Endothelial cell of hepatic sinusoid (primary cell): Measurements from ENCODE around the gene FAM171A1.
"Not testable (repeated sequence)": the region's sequence is repeated elsewhere in the genome, so short reads cannot be mapped to it uniquely, and the experiment has no call there.

ENCODE experiments used
- in situ Hi-C: cut with HindIII; loops from 2 replicates; pipeline ENCODE4 v1.10.0; 2017; ENCODE audit warnings: low sequenced_read_pairs

FAM171A1 gene

DNA sequence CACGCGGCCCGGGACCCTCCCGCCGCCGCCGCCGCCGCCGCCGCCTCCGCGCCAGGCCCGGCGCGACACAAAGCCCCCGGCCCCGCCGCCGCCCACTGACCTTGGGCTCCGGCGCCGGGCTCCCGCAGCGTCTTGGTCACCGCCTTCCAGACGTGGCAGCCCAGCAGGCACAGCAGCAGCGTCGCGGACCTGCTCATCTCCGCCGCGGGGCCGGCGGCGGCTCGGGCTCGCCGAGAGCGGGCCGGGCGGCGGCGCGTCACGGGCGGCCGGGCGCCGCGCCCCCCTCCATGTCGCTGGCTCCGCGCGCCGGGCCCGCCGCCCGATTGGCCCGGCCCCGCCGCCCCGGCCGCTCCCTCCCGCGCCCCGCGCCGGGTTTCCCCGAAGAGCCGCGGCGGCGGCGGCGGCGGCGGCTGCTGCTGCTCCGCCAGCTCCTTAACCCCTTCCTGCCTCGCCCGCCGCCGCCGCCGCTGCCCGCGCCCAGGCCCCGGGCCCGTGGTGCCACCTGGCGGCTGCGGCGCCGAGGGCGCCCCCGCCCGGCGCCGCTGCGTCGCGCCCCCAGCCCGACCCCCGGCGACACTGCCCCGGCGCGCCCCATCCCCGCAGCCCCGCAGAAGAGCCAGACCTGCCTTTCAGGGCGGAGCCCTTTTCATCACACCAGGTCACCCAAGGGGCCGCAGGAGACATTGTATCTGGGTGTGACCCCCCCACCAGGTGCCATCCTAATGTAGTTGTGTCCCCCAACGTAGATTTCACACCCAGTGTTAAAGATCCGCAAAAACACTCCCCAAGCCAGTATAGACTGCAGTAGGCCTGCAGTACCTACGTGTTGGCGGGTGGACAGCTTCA is at the start of gene FAM171A1:
Gene FAM171A1 (minus strand): TSS at position 434 of the 846 bp plus-strand sequence. CDS start 237 bp downstream, at position 197.
- in situ Hi-C loops = no loop called here

DNA sequence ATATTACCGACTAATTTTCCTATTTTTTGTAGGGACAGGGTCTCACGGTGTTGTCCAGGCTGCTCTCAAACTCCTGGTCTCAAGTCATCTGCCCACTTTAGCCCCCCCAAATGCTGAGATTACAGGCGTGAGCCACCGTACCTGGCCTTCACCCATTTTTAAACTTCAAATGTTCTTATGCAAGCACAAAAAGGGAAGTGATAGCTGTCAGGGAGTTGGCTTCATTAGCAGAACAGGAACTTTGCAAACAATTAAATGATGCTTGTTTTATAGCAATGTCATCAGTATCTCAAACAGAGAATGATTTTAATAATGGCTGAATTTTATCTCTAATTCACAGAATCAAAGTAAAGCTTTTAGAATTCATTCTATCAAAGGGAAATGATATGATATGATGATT is 49.8 kb upstream of the FAM171A1 start:
- in situ Hi-C loops = no loop called here

DNA sequence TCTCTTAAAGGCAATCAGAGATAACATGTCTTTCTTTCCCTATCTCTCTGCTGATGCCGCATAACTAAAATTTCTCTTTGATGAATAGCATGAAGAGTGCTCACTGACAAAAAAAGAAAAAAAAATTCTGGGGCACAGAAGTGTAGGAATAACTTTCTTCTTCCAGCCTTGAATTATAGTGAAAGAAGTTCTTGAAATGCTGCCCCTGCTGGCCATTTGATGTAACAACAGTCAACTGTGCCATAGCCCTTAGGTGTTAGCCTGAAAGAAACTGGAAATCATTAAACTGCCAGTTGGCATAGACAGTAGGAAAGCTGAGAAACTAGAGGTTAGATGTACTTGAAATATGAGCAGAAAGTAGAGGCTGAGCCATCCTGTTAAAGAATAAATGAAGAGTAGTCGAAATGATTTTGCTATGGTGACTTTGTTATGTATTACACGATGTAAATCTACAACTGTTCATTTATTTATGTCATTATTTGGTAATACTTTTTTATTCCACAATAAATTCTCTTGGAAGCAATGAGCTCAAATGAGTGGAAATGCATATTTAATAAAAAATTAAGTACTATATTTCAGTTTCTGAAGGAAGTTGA is 48.3 kb upstream of the FAM171A1 start:
- in situ Hi-C loops = no loop called here

DNA sequence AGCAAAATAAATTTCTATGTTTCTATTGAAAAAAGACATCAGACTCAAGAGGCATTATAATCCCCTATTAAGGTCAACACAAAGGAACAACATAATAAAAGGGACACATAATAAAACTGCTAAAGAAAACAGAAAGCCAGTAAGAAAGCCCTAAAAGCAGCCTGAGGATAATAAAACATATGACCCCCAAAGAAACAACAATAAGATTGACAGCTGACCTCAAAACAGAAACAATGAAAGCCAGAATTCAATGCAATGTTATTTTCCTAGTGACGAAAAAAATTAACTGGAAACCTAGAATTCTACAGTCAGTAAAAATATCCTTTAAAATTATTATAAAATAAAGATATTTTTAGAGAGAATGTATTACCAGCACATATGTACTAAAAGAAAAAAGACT is 44.9 kb upstream of the FAM171A1 start:
- in situ Hi-C loops = no loop called here

DNA sequence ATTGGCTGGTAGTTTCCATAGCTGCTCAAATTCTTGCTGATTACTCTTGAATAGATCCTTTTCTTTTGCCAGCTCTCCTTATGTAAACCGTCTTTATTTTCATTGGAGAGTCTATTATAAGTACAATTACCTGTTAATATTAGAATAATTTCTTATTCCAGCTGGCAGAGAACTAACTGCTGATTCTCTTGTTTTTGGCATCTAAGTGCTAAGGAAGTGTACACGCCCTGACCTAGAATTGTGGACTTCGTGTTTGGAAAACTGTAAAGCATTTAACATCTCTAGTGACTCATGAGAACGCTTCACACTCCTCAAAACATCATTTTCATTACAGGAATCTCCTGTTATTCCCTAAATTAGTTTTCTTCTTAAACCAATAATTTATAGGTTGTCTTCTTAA is 39.9 kb upstream of the FAM171A1 start:
- in situ Hi-C loops = no loop called here

DNA sequence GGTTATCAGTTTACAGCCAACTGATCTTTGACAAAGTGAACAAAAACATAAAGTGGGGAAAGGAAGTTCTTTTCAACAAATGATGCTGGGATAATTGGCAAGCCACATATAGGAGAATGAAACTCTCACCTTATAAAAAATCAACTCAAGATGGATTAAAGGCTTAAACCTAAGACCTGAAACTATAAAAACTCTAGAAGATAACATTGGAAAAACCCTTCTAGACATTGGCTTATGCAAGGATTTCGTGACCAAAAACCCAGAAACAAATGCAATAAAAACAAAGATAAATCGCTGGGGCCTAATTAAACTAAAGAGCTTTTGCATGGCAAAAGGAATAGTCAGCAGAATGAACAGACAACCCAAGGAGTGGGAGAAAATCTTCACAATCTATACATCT is 38.3 kb upstream of the FAM171A1 start:
- in situ Hi-C loops = not testable (repeated sequence)

DNA sequence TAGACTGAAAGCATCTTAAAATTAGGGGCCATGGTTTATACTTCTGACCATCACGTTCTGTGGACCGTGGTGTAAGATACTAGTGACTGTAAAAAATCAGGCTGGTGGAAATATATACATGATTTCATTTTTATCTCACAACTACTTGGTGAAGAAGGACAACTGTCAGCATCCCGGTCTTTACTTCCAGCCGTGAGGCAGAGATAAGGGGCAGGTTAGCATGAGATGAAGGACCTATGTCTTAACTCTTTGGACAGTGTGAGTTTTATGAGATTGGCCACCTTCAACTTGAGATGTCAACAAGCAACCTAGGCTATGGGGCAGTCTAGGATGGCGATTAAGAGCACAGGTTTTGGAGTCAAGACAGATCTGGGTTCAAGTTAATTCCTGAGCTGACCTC is 37.5 kb upstream of the FAM171A1 start:
- in situ Hi-C loops = no loop called here

DNA sequence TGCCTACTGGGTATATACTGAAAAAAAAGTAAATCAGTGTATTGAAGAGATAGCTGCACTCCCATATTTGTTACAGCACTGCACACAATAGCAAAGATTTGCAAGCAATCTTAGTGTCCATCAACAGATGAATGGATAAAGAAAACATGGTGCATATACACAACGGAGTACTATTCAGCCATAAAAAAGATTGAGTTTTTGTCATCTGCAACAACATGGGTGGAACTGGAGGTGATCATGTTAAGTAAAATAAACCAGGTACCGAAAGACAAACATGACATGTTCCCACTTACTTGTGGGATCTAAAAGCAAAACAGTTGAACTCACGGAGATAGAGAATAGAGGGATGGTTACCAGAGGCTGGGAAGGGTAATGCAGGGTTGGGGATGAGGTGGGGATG is 34.2 kb upstream of the FAM171A1 start:
- in situ Hi-C loops = no loop called here

DNA sequence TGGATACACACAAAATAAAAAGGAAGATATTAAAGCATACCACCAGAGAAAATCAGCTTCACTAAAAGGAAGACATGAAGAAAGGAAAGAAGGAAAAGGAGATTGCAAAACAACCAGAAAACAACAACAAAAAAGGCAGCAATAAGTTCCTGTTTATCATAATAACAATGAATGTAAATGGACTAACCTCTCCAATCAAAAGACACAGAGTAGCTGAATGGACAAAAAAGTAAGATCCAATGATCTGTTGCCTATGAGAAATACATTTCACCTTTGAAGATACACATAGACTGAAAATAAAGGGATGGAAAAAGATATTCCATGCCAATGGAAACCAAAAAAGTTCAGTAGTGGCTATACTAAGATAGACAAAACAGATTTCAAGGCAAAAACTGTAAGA is 30.3 kb upstream of the FAM171A1 start:
- in situ Hi-C loops = no loop called here

DNA sequence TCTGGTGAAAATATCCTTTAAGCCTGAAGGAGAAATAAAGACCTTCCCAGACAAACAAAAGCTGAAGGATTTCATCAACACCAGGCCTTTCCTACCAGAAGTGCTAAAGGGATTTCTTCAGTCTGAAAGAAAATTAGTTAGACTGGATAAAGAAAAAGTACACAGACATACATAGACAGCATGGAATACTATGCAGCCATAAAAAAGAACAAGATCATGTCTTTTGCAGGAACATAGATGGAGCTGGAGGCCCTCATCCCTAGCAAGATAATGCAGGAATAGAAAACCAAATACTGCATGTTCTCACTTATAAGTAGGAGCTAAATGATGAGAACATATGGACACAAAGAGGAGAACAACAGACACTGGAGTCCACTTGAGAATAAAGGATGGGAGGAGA is 29.4 kb upstream of the FAM171A1 start:
- in situ Hi-C loops = not testable (repeated sequence)

DNA sequence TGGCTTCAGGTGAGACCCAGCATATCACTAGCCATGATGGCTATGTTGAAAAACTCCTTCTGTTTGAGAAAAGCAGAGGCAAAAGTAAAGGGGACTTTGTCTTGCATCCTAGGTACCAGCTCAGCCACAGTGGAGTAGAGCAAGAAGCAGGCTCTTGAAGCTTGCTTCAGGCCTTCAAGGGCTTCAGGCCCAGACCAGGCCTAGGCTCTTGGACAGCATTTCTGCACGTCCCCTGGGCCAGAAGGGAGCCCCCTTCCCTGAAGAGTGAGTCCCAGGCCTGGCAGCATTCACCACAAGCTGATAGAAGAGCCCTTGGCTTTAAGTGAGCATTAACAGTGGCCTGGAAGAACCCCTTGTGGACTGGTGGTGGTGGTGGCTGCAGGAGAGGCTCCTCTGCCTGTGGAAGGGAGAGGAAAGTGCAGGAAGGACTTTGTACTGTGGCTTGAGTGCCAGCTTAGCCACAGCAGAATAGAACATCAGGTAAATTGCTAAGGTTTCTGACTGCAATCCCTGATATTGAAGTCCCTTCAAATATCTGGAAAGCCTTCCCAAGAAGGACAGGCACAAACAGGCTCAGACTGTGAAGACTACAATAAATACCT is 28.1 kb upstream of the FAM171A1 start:
- in situ Hi-C loops = no loop called here

DNA sequence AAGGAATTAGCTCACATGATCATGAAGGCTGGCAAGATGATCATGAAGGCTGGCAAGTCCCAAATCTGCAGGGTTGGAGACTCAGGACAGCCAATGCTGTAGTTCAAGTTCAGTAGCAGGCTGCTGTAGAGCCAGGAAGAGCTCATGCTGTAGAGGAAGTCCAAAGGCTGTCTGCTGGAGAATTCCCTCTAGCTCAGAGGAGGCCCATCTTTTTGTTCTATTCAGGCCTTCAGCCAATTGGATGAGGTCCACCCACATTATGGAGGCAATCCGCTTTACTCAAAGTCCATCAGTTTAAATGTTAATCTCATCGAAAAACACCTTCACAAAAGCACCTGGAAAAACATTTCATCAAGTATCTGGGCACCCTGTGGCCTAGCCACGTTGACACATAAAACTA is 24.8 kb upstream of the FAM171A1 start:
- in situ Hi-C loops = no loop called here

DNA sequence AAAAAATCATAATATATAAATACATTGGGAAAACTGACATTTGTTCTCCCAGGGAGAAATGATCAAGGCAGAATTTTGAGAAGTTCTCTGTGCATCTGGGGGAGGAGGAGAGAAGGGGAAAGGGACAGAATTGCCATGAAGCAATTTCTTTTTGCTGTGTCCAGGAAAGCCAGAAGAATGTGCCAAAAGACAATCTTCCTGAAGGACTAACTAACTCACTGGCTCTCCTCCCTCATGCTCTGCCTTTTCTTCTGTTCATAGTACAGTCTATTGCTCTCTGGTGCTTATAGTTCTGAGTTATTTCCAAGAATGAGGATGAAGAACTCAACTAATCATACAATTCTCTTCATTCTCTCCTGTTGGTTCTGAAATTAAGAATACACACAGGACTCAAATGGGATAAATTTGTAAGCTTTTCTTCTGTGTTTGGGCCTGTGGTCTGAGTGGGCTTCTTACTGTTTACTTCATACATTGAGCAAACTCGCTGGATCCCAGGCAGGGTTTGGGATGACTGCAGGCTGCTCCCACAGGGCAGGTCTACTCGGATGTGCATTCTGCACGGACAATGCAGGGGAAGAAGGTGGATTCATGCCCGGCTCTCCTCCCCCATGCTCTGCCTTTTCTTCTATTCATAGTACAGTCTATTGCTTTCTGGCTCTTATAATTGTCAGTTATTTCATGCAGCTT is 22.2 kb upstream of the FAM171A1 start:
- in situ Hi-C loops = no loop called here

DNA sequence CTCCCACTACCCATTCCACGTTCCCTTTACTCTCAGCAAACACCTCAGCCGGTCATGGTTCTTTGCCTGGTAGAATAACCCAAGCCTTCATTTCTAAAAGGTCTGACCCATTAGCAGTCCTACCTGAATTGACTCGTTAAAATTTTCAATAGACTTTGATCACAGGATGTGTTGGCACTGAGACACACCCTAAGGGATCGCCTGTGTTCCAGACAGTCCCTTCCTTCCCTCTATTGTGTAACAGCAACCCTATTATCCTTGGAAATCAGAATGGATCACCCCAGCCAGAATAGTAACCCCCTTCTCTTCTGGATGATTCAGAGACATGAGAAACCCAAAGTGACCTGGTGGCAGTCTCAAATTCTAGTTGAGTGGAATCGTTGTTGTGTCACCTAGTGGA is 20.4 kb upstream of the FAM171A1 start:
- in situ Hi-C loops = no loop called here

DNA sequence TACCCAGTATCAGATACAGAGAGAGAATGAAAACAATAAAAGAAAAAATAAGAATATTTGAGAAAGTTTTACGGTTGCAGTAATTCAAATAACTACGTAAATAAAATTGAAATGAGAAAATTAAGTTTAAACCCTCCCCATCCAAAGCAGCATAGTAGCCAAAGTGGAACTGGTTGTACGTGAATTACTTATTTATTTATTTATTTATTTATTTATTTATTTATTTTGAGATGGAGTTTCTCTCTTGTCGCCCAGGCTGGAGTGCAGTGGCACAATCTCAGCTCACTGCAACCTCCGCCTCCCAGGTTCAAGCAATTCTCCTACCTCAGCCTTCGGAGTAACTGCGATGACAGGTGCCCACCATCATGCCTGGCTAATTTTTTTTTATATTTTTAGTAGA is 17.1 kb upstream of the FAM171A1 start:
- in situ Hi-C loops = not testable (repeated sequence)

DNA sequence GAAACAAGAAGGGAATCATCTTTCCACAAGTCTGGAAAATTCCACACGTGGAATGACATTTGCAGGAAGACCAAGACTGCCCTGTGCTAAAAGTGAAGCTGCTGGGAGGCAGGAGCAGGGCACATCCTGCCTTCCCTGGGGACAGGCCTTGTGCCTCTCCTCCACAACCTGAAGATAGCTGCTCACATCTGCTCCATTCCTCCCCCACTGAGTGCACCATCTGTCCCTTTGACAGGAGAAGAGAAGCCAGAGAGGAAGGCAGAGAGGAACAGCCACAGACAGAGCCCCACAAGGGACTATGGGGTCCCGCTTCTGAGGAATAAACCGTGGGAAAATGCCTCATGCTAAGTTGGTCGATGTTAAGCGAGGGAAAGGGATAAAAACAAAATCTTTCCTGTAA is 15.9 kb upstream of the FAM171A1 start:
- in situ Hi-C loops = no loop called here

DNA sequence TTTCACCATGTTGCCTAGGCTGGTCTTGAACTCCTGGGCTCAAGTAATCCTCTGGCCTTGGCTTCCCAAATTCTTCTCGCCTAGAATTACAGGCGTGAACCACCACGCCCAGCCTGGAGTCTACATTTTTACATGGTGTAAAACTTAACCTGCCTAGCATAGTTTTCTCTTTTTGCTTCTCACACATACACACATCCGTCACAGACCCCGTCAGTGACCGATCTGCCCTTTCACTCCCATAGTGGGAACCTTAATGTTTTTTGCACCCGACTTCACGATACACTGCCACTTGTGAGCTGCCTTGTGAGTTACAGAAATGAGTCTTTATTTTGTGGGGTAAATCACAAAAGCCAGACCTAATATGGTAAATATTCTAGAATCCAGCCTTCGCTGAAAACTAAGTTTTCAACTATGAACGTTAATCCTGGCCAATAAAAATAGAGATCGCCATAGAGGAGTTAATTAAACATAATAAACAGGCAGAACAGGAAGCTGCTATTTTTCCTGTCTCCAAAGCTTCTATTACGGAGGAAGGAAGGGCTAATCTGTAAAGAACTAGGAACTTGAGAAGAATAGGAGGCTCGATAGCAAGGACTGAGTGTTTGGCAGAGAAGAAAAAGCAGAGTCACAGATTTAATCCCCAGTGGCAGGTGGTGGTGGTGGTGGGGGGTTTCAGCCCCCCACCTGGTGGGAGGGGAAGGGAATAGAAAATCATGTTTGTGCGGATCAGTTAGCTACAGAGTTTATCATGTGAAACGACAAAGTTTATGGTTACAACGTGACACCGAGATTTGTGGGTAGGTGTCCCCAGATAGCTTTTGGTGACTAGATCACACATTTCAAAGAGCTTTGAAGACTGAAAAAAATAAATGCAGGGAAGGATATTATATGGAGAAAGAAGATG is 14.7 kb upstream of the FAM171A1 start:
- in situ Hi-C loops = no loop called here

DNA sequence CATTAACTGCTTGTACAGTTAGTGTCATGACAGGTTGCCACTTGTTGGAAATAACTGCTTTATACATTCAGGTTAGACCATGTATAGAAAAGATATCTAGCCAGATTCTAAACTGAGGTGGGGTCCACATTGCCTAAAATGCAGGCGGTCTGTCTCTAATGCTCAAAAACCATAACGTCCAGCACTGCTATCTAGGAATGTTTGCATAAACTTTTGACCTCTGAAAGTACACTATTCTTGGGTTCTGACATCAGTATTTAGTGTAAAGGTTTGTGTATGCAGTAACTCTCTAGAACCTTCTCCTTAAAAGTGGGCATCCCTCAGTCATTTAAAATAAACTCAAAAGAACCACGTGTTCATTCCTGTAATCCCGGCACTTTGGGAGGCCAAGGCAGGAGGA is 10.3 kb upstream of the FAM171A1 start:
- in situ Hi-C loops = no loop called here

DNA sequence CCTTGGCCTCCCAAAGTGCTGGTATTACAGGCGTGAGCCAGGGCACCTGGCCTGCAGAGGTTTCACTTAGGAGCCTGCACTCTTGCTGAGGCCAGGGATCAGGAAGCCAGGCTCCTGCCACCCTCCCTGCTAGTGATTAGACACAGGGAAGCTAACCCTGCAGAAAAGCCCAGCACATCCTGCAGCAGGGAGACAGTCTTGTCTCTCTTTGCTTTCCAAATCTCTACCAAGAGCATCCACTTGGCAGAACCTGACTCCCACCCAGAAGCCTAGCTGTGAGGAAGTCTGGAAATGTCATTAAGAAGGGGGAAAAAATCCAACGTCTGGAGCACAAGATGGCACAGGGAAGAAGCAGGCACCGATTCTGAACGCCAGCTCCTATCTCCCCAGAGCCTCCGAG is 8.0 kb upstream of the FAM171A1 start:
- in situ Hi-C loops = no loop called here

DNA sequence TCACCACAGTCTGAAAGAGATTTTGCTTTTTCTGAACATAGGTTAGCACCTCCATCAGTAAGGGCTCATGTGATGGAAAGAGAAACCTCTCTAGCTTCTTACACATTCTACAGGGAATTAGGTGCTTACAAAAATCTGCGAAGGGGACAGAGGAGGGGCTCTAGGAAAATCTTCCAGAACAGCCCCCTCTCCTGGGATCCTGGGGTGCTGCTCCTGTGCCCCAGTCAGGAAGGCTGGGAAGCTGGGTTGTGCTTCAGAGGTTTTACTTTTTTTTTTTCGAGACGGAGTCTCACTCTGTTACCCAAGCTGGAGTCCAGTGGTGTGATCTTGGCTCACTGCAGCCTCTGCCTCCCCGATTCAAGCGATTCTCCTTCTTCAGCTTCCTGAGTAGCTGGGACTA is 7.5 kb upstream of the FAM171A1 start:
- in situ Hi-C loops = no loop called here

DNA sequence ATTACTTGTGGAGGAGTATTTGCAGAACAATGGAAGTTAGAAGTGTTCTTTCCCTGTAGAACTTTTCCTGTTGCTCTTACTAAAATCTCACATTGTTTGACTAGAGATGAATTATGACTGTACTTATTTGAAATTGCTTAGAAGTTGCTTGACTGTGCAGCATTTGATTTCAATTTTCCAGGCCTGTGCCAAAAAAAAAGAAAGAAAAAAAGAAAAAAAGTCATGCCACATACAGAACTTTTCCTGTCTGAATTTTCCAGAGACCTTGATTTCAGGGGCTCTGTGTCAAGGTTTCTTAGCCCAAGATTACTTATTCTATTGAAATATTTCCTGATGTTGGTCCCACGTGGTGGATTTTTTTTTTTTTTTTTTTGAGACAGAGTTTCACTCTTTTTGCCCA is 3.5 kb upstream of the FAM171A1 start:
- in situ Hi-C loops = no loop called here
